ENCODE measurements around the gene BRAF.

GRCh38 chr7:140888087-140888486 is 36.6 kb downstream of the BRAF start:
- no peak for TF ChIP-seq CTCF (IDR thresholded peaks at IDR 0.05)
- TF ChIP-seq EP300 (IDR thresholded peaks at IDR 0.05): no peak
